Measurements from ENCODE around the gene C3orf52. TPM values are rescaled to one million over a fixed set of nuclear protein-coding genes. Genes with fewer than 3 reads are reported as not detected.

Gene C3orf52
- total RNA-seq, 1 donor from 2014 or later, result 4.5 TPM

DNA sequence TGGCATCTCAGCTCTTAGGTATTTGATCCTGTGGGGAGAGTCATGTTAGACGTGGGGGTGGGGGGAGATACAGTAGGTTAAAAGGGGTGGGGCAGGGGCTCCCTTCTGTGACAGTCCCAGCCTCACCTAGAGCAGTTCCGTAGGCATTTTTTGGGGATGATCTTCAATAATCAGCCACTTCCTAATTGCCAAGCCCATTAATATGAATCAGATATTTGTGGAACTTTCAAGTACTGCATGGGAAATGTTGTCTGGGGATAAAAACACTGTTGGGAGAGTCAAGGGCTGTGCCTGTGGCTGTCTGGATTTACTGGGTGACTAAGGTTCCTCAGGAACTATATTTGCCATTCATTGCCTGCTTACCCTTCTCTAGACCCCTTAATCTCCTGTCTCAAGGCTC, 9.5 kb downstream of the C3orf52 start:
- Mint-ChIP-seq H3K4me3 (no peak overlapping the region), H3K9me3 (peaks cover 24% of the 10 kb centered on the region), H3K4me1 (peaks cover 20% of the 10 kb centered on the region), H3K27ac (no peak overlapping the region), H3K36me3 (peaks cover 15% of the 10 kb centered on the region), H3K27me3 (ENCODE audit: low read depth) (no peaks in the 10 kb centered on the region)
- TF ChIP-seq, protein P1, sequence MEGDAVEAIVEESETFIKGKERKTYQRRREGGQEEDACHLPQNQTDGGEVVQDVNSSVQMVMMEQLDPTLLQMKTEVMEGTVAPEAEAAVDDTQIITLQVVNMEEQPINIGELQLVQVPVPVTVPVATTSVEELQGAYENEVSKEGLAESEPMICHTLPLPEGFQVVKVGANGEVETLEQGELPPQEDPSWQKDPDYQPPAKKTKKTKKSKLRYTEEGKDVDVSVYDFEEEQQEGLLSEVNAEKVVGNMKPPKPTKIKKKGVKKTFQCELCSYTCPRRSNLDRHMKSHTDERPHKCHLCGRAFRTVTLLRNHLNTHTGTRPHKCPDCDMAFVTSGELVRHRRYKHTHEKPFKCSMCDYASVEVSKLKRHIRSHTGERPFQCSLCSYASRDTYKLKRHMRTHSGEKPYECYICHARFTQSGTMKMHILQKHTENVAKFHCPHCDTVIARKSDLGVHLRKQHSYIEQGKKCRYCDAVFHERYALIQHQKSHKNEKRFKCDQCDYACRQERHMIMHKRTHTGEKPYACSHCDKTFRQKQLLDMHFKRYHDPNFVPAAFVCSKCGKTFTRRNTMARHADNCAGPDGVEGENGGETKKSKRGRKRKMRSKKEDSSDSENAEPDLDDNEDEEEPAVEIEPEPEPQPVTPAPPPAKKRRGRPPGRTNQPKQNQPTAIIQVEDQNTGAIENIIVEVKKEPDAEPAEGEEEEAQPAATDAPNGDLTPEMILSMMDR (IDR thresholded peaks at IDR 0.05; ENCODE audit: unreplicated experiment), result no peak
- no peak for DNase-seq (ENCODE audit: low spot score in 2 of 2, unreplicated experiment in 2 of 2)

DNA sequence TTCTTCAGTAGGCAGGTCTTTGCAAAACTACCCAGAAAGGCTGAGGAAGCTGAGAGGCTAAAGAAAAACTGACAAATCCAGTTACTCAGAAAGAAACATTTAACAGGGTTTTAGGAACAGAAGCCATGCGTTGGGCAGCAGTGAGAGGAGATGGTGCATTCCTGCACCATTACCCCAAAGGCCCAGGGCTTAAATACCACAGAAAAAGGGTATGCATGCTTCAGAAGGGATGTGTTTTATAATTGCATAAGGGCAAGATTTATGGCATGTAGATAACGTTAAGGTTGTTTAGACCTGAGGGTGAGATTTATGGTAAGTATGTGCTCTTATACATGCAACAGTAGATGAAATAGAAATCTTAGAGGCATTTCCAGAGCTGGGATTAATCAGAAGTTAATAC, 10.0 kb downstream of the C3orf52 start:
- Mint-ChIP-seq H3K4me1 (peaks cover 15% of the 10 kb centered on the region), H3K27ac (no peak overlapping the region), H3K9me3 (peaks cover 24% of the 10 kb centered on the region), H3K27me3 (ENCODE audit: low read depth) (no peaks in the 10 kb centered on the region), H3K36me3 (peaks cover 15% of the 10 kb centered on the region), H3K4me3 (no peak overlapping the region)
- DNase-seq (ENCODE audit: low spot score in 2 of 2, unreplicated experiment in 2 of 2), result no peak
- TF ChIP-seq, protein P1 (IDR thresholded peaks at IDR 0.05; ENCODE audit: unreplicated experiment), result no peak

DNA sequence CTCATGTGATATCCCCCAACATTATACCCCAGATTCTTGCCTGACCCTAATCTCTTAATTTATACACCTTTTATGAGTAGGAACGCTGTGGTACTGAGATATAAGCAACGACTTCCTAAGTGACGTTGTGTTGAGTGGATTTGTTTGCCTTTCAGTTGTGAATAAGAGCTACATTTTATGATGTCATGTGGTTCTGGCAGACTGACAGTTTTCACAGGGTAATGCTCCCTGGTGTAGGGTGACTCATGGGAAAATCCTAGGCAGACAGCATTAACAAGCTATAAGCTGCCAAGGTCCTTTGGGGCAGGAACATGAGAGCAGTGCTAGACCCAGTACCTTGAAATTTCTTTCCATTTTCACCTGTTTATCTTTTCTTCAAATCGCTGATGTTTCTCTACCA, 11.2 kb downstream of the C3orf52 start:
- Mint-ChIP-seq H3K36me3 (peaks cover 15% of the 10 kb centered on the region), H3K9me3 (peaks cover 24% of the 10 kb centered on the region), H3K27ac (no peak overlapping the region), H3K4me1 (peaks cover 10% of the 10 kb centered on the region), H3K4me3 (no peak overlapping the region), H3K27me3 (ENCODE audit: low read depth) (no peaks in the 10 kb centered on the region)
- no peak for DNase-seq (ENCODE audit: low spot score in 2 of 2, unreplicated experiment in 2 of 2)
- TF ChIP-seq, protein P1 (IDR thresholded peaks at IDR 0.05; ENCODE audit: unreplicated experiment), result no peak

DNA sequence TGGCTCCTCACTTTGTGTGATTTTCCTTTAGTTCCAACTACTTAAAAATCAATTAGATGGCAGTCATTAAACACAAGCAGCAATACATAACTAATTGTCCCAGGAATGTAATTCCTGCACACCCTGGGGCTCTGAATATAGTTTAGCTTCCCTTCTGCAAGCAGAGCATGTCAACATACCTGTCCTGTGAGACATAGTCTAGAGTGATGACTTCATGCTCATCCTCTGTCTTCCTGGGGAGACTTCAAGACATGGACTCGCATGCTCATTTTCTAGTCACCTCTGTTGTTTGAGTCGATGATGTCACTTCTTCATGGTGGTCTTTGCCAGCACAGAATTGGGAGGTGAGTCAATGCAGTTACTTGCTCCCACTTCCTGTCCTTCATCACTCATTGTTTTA, 15.7 kb downstream of the C3orf52 start:
- no peak overlapping the region for H3K27ac Mint-ChIP-seq

DNA sequence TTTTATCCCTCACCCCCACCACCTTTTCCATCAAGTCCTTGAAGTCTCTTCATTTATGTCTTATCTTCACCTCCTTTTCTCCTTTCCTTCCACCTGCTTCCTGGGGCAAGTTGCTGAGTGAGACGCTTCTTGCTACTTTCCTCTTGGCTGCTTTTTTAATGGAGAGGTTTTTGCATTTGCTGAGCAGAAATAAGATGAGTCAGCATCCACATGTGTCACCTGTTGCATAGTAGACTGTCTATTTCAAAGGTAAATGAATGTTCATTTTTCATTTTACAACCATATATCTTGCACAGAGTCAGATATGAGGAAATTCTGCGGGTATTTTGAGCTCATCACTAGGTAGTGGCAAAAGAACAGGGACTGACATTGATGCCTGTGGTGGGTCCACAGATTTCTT, 18.6 kb downstream of the C3orf52 start:
- TF ChIP-seq, protein P1 (IDR thresholded peaks at IDR 0.05; ENCODE audit: unreplicated experiment), result no peak
- H3K36me3 Mint-ChIP-seq, result no peaks in the 10 kb centered on the region
- H3K9me3 Mint-ChIP-seq, result no peaks in the 10 kb centered on the region
- no peak for DNase-seq (ENCODE audit: low spot score in 2 of 2, unreplicated experiment in 2 of 2)
- H3K4me3 Mint-ChIP-seq, result no peak overlapping the region
- peaks cover 9% of the 10 kb centered on the region for H3K4me1 Mint-ChIP-seq
- no peaks in the 10 kb centered on the region for H3K27me3 Mint-ChIP-seq (ENCODE audit: low read depth)
- no peak overlapping the region for H3K27ac Mint-ChIP-seq

More for the DNA sequence above, 15.7 kb downstream of the C3orf52 start:
- Mint-ChIP-seq H3K36me3 (peaks cover 2% of the 10 kb centered on the region), H3K4me1 (no peaks in the 10 kb centered on the region), H3K9me3 (peaks cover 5% of the 10 kb centered on the region), H3K27me3 (ENCODE audit: low read depth) (no peaks in the 10 kb centered on the region), H3K4me3 (no peak overlapping the region)
- no peak for DNase-seq (ENCODE audit: low spot score in 2 of 2, unreplicated experiment in 2 of 2)
- TF ChIP-seq, protein P1 (IDR thresholded peaks at IDR 0.05; ENCODE audit: unreplicated experiment), result no peak

DNA sequence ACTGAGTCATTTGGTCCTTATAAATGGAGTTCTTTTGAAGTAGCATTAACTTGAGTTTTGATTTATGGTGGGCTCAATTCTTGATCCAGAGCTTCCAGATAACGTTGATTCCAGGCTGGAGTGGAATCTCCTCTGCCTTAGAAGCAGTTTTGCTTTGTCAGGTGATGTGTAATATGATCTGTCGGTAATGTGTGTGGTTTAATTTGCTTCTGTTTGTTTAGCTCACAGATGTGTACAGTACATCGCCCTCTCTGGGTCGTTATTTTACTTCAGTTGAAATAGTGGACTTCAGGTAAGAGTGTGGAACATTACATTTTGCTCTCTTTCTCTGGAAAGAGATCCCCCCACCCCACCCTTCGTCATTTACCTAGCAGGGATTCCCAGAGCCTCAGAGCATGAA, 23.1 kb downstream of the C3orf52 start:
- H3K27me3 Mint-ChIP-seq (ENCODE audit: low read depth), result no peaks in the 10 kb centered on the region
- TF ChIP-seq, protein P1 (IDR thresholded peaks at IDR 0.05; ENCODE audit: unreplicated experiment), result no peak
- H3K4me3 Mint-ChIP-seq, result no peak overlapping the region
- H3K27ac Mint-ChIP-seq, result no peak overlapping the region
- H3K4me1 Mint-ChIP-seq, result peaks cover 11% of the 10 kb centered on the region
- no peak for DNase-seq (ENCODE audit: low spot score in 2 of 2, unreplicated experiment in 2 of 2)
- no peaks in the 10 kb centered on the region for H3K36me3 Mint-ChIP-seq
- no peaks in the 10 kb centered on the region for H3K9me3 Mint-ChIP-seq
